HG02642 (cell line): Measurements from ENCODE around the gene HIVEP3.

Source experiments
- ATAC-seq: cut with Tn5 transposase; IDR thresholded peaks from one replicate; pipeline ENCODE4 v1.9.1; 2021; ENCODE audit warnings: mild to moderate bottlenecking; ENCODE audit not compliant: unreplicated experiment, poor library complexity

Gene HIVEP3

GRCh38 chr1:41799205-41799604 lies 119.5 kb downstream of the HIVEP3 start:
- ATAC-seq: no peak

- ATAC-seq: no peak
These were observed 123.4 kb downstream of the HIVEP3 start for GRCh38 chr1:41795205-41795762.

- no peak for ATAC-seq
These were observed 124.7 kb downstream of the HIVEP3 start for GRCh38 chr1:41794031-41794430.

GRCh38 chr1:41792485-41792770 lies 126.3 kb downstream of the HIVEP3 start:
- no peak for ATAC-seq

GRCh38 chr1:41791667-41792484 lies 126.8 kb downstream of the HIVEP3 start:
- ATAC-seq: no peak

- no peak for ATAC-seq
These were observed 128.4 kb downstream of the HIVEP3 start for GRCh38 chr1:41790351-41790750.

- ATAC-seq: no peak
These were observed 128.9 kb downstream of the HIVEP3 start for GRCh38 chr1:41789661-41790330.

GRCh38 chr1:41788427-41788826 lies 130.3 kb downstream of the HIVEP3 start:
- ATAC-seq: no peak

GRCh38 chr1:41784531-41785274 lies 134.0 kb downstream of the HIVEP3 start:
- ATAC-seq: no peak

- no peak for ATAC-seq
These were observed 135.5 kb downstream of the HIVEP3 start for GRCh38 chr1:41783189-41783639.

GRCh38 chr1:41780916-41781315 lies 137.8 kb downstream of the HIVEP3 start:
- ATAC-seq: no peak

- no peak for ATAC-seq
These were observed 138.4 kb downstream of the HIVEP3 start for GRCh38 chr1:41780322-41780721.

- no peak for ATAC-seq
These were observed 139.4 kb downstream of the HIVEP3 start for GRCh38 chr1:41779360-41779759.

- no peak for ATAC-seq
These were observed 141.0 kb downstream of the HIVEP3 start for GRCh38 chr1:41777695-41778094.

GRCh38 chr1:41776891-41777441 lies 141.8 kb downstream of the HIVEP3 start:
- no peak for ATAC-seq

GRCh38 chr1:41775956-41776585 lies 142.7 kb downstream of the HIVEP3 start:
- ATAC-seq: no peak

GRCh38 chr1:41774471-41774990 lies 144.2 kb downstream of the HIVEP3 start:
- no peak for ATAC-seq

- no peak for ATAC-seq
These were observed 144.9 kb downstream of the HIVEP3 start for GRCh38 chr1:41773842-41774241.

- ATAC-seq: no peak
These were observed 145.6 kb downstream of the HIVEP3 start for GRCh38 chr1:41773144-41773591.

- no peak for ATAC-seq
These were observed 149.7 kb downstream of the HIVEP3 start for GRCh38 chr1:41769068-41769467.
